Neuron (in vitro differentiated cells): ENCODE results near the gene GRPEL1.

Experiments used
- H2AFZ ChIP-seq: one replicate; pipeline ENCODE4 v1.6.1; 2013; ENCODE audit warnings: low read depth, mild to moderate bottlenecking, inconsistent platforms, low read length, moderate library complexity
- H3K27me3 ChIP-seq: one replicate; pipeline ENCODE4 v1.6.1; 2013; ENCODE audit warnings: low read length; ENCODE audit not compliant: insufficient read depth
- H3K36me3 ChIP-seq: one replicate; pipeline ENCODE4 v1.6.1; 2013; ENCODE audit warnings: low read length; ENCODE audit not compliant: insufficient read depth
- H3K4me1 ChIP-seq: one replicate; pipeline ENCODE4 v1.6.1; 2013; ENCODE audit warnings: low read length; ENCODE audit not compliant: insufficient read depth
- H3K4me3 ChIP-seq: 2 replicates; pipeline ENCODE4 v1.5.1; 2013; ENCODE audit warnings: mild to moderate bottlenecking, low read length, moderate library complexity
- H3K9me3 ChIP-seq: one replicate; pipeline ENCODE4 v1.6.1; 2013; ENCODE audit warnings: low read length

The GRPEL1 gene

GRCh38 chr4:7029921-7030320 lies 37.9 kb downstream of the GRPEL1 start:
- Histone ChIP-seq H3K4me3 (no peak overlapping the region), H2AFZ (no peak overlapping the region), H3K4me1 (peaks cover 6% of the 10 kb centered on the region), H3K36me3 (peaks cover 65% of the 10 kb centered on the region), H3K27me3 (no peaks in the 10 kb centered on the region), H3K9me3 (no peaks in the 10 kb centered on the region)

- Histone ChIP-seq H3K27me3 (no peaks in the 10 kb centered on the region), H3K9me3 (no peaks in the 10 kb centered on the region), H3K4me3 (no peak overlapping the region), H3K36me3 (peaks cover 72% of the 10 kb centered on the region), H3K4me1 (peaks cover under 1% of the 10 kb centered on the region), H2AFZ (no peak overlapping the region)
Measured at GRCh38 chr4:7029212-7029611, 38.7 kb downstream of the GRPEL1 start.

GRCh38 chr4:7027913-7028312 lies 40.0 kb downstream of the GRPEL1 start:
- Histone ChIP-seq H2AFZ (no peak overlapping the region), H3K4me3 (no peak overlapping the region), H3K9me3 (no peaks in the 10 kb centered on the region), H3K27me3 (no peaks in the 10 kb centered on the region), H3K36me3 (peaks cover 82% of the 10 kb centered on the region), H3K4me1 (no peaks in the 10 kb centered on the region)

GRCh38 chr4:7027284-7027683 lies 40.6 kb downstream of the GRPEL1 start:
- H3K4me1 ChIP-seq: no peaks in the 10 kb centered on the region
- no peak overlapping the region for H3K4me3 ChIP-seq
- no peak overlapping the region for H2AFZ ChIP-seq
- H3K27me3 ChIP-seq: no peaks in the 10 kb centered on the region
- H3K36me3 ChIP-seq: peaks cover 83% of the 10 kb centered on the region
- no peaks in the 10 kb centered on the region for H3K9me3 ChIP-seq

GRCh38 chr4:7026107-7026506 lies 41.8 kb downstream of the GRPEL1 start:
- Histone ChIP-seq H3K4me1 (no peaks in the 10 kb centered on the region), H3K36me3 (peaks cover 81% of the 10 kb centered on the region), H3K9me3 (no peaks in the 10 kb centered on the region), H3K4me3 (no peak overlapping the region), H2AFZ (no peak overlapping the region), H3K27me3 (no peaks in the 10 kb centered on the region)

- no peaks in the 10 kb centered on the region for H3K9me3 ChIP-seq
- H3K27me3 ChIP-seq: no peaks in the 10 kb centered on the region
- H3K4me1 ChIP-seq: no peaks in the 10 kb centered on the region
- no peak overlapping the region for H3K4me3 ChIP-seq
- H3K36me3 ChIP-seq: peaks cover 80% of the 10 kb centered on the region
- H2AFZ ChIP-seq: no peak overlapping the region
Measured at GRCh38 chr4:7025040-7025602, 42.7 kb downstream of the GRPEL1 start.

GRCh38 chr4:7024336-7024890 lies 43.5 kb downstream of the GRPEL1 start:
- H3K4me3 ChIP-seq: no peak overlapping the region
- H3K27me3 ChIP-seq: no peaks in the 10 kb centered on the region
- H2AFZ ChIP-seq: no peak overlapping the region
- H3K4me1 ChIP-seq: no peaks in the 10 kb centered on the region
- H3K36me3 ChIP-seq: peaks cover 78% of the 10 kb centered on the region
- no peaks in the 10 kb centered on the region for H3K9me3 ChIP-seq

GRCh38 chr4:7023901-7024300 lies 44.0 kb downstream of the GRPEL1 start:
- Histone ChIP-seq H3K36me3 (peaks cover 77% of the 10 kb centered on the region), H3K4me1 (no peaks in the 10 kb centered on the region), H3K9me3 (no peaks in the 10 kb centered on the region), H3K4me3 (no peak overlapping the region), H2AFZ (no peak overlapping the region), H3K27me3 (no peaks in the 10 kb centered on the region)

GRCh38 chr4:7023486-7023885 lies 44.4 kb downstream of the GRPEL1 start:
- no peak overlapping the region for H2AFZ ChIP-seq
- H3K4me3 ChIP-seq: no peak overlapping the region
- no peaks in the 10 kb centered on the region for H3K27me3 ChIP-seq
- no peaks in the 10 kb centered on the region for H3K4me1 ChIP-seq
- no peaks in the 10 kb centered on the region for H3K9me3 ChIP-seq
- peaks cover 74% of the 10 kb centered on the region for H3K36me3 ChIP-seq

GRCh38 chr4:7021930-7022664 lies 45.8 kb downstream of the GRPEL1 start:
- Histone ChIP-seq H3K4me1 (no peaks in the 10 kb centered on the region), H3K9me3 (no peaks in the 10 kb centered on the region), H2AFZ (no peak overlapping the region), H3K36me3 (peaks cover 77% of the 10 kb centered on the region), H3K27me3 (no peaks in the 10 kb centered on the region), H3K4me3 (no peak overlapping the region)

- peaks cover 74% of the 10 kb centered on the region for H3K36me3 ChIP-seq
- no peak overlapping the region for H3K4me3 ChIP-seq
- no peaks in the 10 kb centered on the region for H3K4me1 ChIP-seq
- no peak overlapping the region for H2AFZ ChIP-seq
- no peaks in the 10 kb centered on the region for H3K27me3 ChIP-seq
- H3K9me3 ChIP-seq: no peaks in the 10 kb centered on the region
Measured at GRCh38 chr4:7021355-7021754, 46.5 kb downstream of the GRPEL1 start.

GRCh38 chr4:7020856-7021255 lies 47.0 kb downstream of the GRPEL1 start:
- Histone ChIP-seq H3K27me3 (no peaks in the 10 kb centered on the region), H3K4me1 (no peaks in the 10 kb centered on the region), H3K36me3 (peaks cover 78% of the 10 kb centered on the region), H3K9me3 (no peaks in the 10 kb centered on the region), H3K4me3 (no peak overlapping the region), H2AFZ (no peak overlapping the region)

GRCh38 chr4:7020290-7020689 lies 47.6 kb downstream of the GRPEL1 start:
- no peaks in the 10 kb centered on the region for H3K4me1 ChIP-seq

More at GRCh38 chr4:7020290-7020689, 47.6 kb downstream of the GRPEL1 start:
- H3K36me3 ChIP-seq: peaks cover 78% of the 10 kb centered on the region
- H3K9me3 ChIP-seq: no peaks in the 10 kb centered on the region
- no peaks in the 10 kb centered on the region for H3K27me3 ChIP-seq
- no peak overlapping the region for H2AFZ ChIP-seq
- no peak overlapping the region for H3K4me3 ChIP-seq
